OCI-LY1 (cell line): ENCODE results near the gene BUD31.

Experiments
- H2AFZ ChIP-seq: fragments of 200-600 bp; sonication (generic), shearing (Covaris generic); 2 replicates; pipeline ENCODE4 v1.6.0; 2014; ENCODE audit warnings: antibody characterized with exemption, mild to moderate bottlenecking, low read length
- H3F3A ChIP-seq: fragments of 200-600 bp; sonication (generic), shearing (Covaris generic); 2 replicates; pipeline ENCODE4 v1.6.0; 2014; ENCODE audit warnings: mild to moderate bottlenecking, antibody characterized with exemption, low read length, moderate library complexity; ENCODE audit not compliant: insufficient read depth
- H3K27ac ChIP-seq: fragments of 200-600 bp; sonication (generic); 2 replicates; pipeline ENCODE4 v1.5.1; 2014; ENCODE audit warnings: low read length, mixed run types, mild to moderate bottlenecking, low read depth; ENCODE audit not compliant: poor library complexity, severe bottlenecking
- H3K27me3 ChIP-seq: fragments of 200-600 bp; sonication (generic); 2 replicates; pipeline ENCODE4 v1.6.0; 2014; ENCODE audit warnings: antibody characterized with exemption, mild to moderate bottlenecking, low read length, moderate library complexity; ENCODE audit not compliant: insufficient read depth
- H3K36me3 ChIP-seq: fragments of 200-600 bp; sonication (generic); 2 replicates; pipeline ENCODE4 v1.6.1; 2014; ENCODE audit warnings: mild to moderate bottlenecking, antibody characterized with exemption, low read length, moderate library complexity, mixed read lengths; ENCODE audit not compliant: insufficient read depth
- H3K4me1 ChIP-seq: fragments of 200-600 bp; sonication (generic); 2 replicates; pipeline ENCODE4 v1.5.1; 2014; ENCODE audit warnings: mild to moderate bottlenecking, low read length, moderate library complexity; ENCODE audit not compliant: insufficient read depth, severe bottlenecking
- H3K4me2 ChIP-seq: fragments of 200-600 bp; sonication (generic), shearing (Covaris generic); 2 replicates; pipeline ENCODE4 v1.6.1; 2014; ENCODE audit warnings: low read length
- H3K4me3 ChIP-seq: fragments of 200-600 bp; sonication (generic); 2 replicates; pipeline ENCODE4 v1.5.1; 2014; ENCODE audit warnings: low read length, low read depth, mild to moderate bottlenecking, mixed read lengths; ENCODE audit not compliant: poor library complexity, severe bottlenecking
- H3K79me2 ChIP-seq: fragments of 200-600 bp; shearing (Covaris generic); 2 replicates; pipeline ENCODE4 v1.6.1; 2016; ENCODE audit warnings: mixed run types, low read length, mixed read lengths; ENCODE audit not compliant: insufficient read depth
- H3K9ac ChIP-seq: fragments of 200-600 bp; sonication (generic), shearing (Covaris generic); 2 replicates; pipeline ENCODE4 v1.6.1; 2014; ENCODE audit warnings: mild to moderate bottlenecking, low read length, mixed read lengths
- H3K9me2 ChIP-seq: fragments of 200-600 bp; sonication (generic), shearing (Covaris generic); 2 replicates; pipeline ENCODE4 v1.6.1; 2014; ENCODE audit warnings: low read depth, mild to moderate bottlenecking, low read length, mixed read lengths
- H3K9me3 ChIP-seq: fragments of 200-600 bp; shearing (Covaris generic); 2 replicates; pipeline ENCODE4 v1.6.1; 2014; ENCODE audit warnings: low read length, mixed read lengths
- H4K20me1 ChIP-seq: fragments of 200-600 bp; sonication (generic), shearing (Covaris generic); 2 replicates; pipeline ENCODE4 v1.6.0; 2016; ENCODE audit warnings: mild to moderate bottlenecking, low read length; ENCODE audit not compliant: insufficient read depth
- CTCF ChIP-seq: fragments of 200-600 bp; sonication (generic), shearing (Covaris generic); IDR thresholded peaks from 2 replicates; pipeline ENCODE4 v1.5.1; 2017; ENCODE audit warnings: mild to moderate bottlenecking, antibody characterized with exemption, low read length, moderate library complexity, mixed read lengths
- EZH2 ChIP-seq: fragments of 200-600 bp; sonication (generic), shearing (Covaris generic); IDR thresholded peaks from 2 replicates; pipeline ENCODE4 v1.8.0; 2017; ENCODE audit warnings: borderline replicate concordance, mixed run types, mild to moderate bottlenecking, antibody characterized with exemption, low read length, moderate library complexity, mixed read lengths

Gene BUD31

GRCh38 chr7:99448855-99449254, 40.1 kb downstream of the BUD31 start:
- no peaks in the 10 kb centered on the region for H3K4me1 ChIP-seq
- peaks cover 93% of the 10 kb centered on the region for H3K36me3 ChIP-seq
- no peak for TF ChIP-seq CTCF
- no peak for TF ChIP-seq EZH2
- no peak overlapping the region for H3K9ac ChIP-seq
- no peaks in the 10 kb centered on the region for H3K9me3 ChIP-seq
- no peak overlapping the region for H3K4me3 ChIP-seq
- no peaks in the 10 kb centered on the region for H3F3A ChIP-seq
- H3K9me2 ChIP-seq: no peaks in the 10 kb centered on the region
- H2AFZ ChIP-seq: no peak overlapping the region
- no peaks in the 10 kb centered on the region for H3K79me2 ChIP-seq
- H4K20me1 ChIP-seq: no peaks in the 10 kb centered on the region
- no peaks in the 10 kb centered on the region for H3K27me3 ChIP-seq
- no peak overlapping the region for H3K4me2 ChIP-seq
- H3K27ac ChIP-seq: no peak overlapping the region

GRCh38 chr7:99449326-99449725, 40.6 kb downstream of the BUD31 start:
- no peaks in the 10 kb centered on the region for H3K4me1 ChIP-seq
- H3F3A ChIP-seq: no peaks in the 10 kb centered on the region
- no peaks in the 10 kb centered on the region for H3K27me3 ChIP-seq
- H2AFZ ChIP-seq: no peak overlapping the region
- H3K9me3 ChIP-seq: no peaks in the 10 kb centered on the region
- no peaks in the 10 kb centered on the region for H4K20me1 ChIP-seq
- H3K9ac ChIP-seq: no peak overlapping the region
- H3K9me2 ChIP-seq: no peaks in the 10 kb centered on the region
- no peak for TF ChIP-seq CTCF
- no peak for TF ChIP-seq EZH2
- no peak overlapping the region for H3K4me2 ChIP-seq
- H3K27ac ChIP-seq: no peak overlapping the region
- no peaks in the 10 kb centered on the region for H3K79me2 ChIP-seq
- no peak overlapping the region for H3K4me3 ChIP-seq
- H3K36me3 ChIP-seq: peaks cover 95% of the 10 kb centered on the region

DNA sequence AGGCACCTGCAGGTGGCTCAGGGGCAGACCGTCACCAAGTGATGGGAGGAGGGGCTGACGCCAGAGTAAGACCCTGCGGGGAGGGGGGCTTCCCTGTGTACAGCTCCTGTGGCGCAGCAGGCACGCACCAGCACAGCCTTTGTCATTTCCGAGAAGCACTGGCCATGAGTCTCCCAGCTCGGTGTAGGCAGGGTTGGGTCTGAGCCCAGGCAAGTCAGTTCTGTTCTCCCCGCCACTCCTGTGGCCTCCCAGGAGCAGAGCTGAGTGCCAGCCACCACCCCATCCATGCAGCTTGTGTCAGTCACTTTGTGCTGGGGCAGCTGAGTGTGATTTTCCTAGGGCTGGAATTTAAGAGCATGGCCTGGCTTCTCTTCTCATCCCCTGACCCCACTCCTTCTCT, 43.2 kb downstream of the BUD31 start:
- Histone ChIP-seq H4K20me1 (no peaks in the 10 kb centered on the region), H3K27ac (no peak overlapping the region), H3F3A (no peaks in the 10 kb centered on the region), H2AFZ (no peak overlapping the region), H3K4me2 (no peak overlapping the region), H3K9me3 (no peaks in the 10 kb centered on the region), H3K9me2 (no peaks in the 10 kb centered on the region), H3K27me3 (no peaks in the 10 kb centered on the region), H3K79me2 (no peaks in the 10 kb centered on the region), H3K4me3 (no peak overlapping the region), H3K9ac (no peak overlapping the region), H3K36me3 (peaks cover 98% of the 10 kb centered on the region), H3K4me1 (no peaks in the 10 kb centered on the region)
- TF ChIP-seq CTCF: no peak
- no peak for TF ChIP-seq EZH2
